ENCODE results near the gene SACS. TPM values are rescaled to one million over a fixed set of nuclear protein-coding genes. Genes with fewer than 3 reads are reported as not detected.
"Not testable (repeated sequence)": the region's sequence is repeated elsewhere in the genome, so short reads cannot be mapped to it uniquely, and the experiment has no call there.

Gene SACS
- total RNA-seq, 1 donor from 2014 or later, result 28.0 TPM

DNA sequence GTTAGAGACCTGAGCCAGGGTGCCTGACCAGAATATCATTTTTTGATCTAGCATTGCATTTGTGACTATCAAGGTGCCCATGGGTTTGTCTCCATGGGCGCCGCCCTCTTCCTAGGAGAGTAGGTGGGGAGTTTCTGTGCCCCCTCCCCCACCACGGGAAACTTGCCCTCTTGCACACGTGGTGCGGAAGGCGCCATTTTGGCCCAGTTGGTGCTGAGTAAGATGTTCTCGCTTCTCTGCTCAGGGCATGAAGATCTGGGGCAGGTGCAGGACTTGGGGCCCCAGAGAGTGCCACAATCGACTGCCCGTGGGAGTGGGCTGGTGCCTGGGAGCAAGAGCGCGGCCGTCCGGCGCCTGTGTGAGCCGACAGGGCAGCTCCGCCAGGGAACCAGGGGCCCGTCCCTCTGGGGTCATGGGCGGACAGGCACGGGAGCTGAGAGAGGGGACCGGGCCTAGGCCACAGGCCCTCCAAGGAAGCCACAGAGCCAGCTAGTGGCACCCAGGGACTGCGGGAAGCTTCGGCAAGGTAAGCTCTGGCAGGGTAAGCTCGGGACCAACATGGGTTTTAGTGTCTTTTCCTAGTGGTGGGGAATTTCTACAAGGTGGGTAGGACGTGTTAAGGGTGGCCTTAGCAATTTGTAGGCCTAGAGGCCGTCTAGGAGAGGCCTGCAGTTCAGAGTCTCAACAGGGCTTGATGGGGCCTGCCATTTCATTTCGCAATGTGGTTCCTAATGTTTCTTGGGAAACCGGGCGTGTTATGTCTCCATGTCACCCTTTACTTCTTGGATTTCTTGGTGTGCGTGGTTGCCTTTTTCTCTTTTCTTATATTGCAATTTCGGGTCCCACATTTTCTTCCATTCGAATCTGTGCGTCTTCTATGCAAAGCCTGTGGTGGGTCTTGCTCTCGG is 14.5 kb downstream of the SACS start:
- intact Hi-C loops (cut with micrococcal nuclease), result no loop called here

DNA sequence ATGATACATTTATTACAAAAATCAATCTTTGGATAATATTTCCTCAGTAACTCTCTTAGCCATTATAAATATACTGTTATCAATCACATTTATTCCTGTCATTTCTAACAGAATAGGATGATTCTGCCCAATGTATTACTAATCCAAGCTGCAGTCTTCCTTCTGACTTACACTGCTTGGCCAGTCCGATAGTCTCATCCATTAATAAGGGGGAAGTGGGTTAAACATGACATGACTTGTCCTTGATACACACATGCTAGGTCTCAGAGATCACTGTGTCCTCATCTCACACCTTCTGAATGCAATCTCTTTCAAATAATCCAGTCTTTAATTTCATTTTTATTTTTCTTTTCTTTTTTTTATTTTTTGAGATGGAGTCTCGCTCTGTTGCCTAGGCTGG is 18.8 kb downstream of the SACS start:
- intact Hi-C loops (cut with micrococcal nuclease), result no loop called here

DNA sequence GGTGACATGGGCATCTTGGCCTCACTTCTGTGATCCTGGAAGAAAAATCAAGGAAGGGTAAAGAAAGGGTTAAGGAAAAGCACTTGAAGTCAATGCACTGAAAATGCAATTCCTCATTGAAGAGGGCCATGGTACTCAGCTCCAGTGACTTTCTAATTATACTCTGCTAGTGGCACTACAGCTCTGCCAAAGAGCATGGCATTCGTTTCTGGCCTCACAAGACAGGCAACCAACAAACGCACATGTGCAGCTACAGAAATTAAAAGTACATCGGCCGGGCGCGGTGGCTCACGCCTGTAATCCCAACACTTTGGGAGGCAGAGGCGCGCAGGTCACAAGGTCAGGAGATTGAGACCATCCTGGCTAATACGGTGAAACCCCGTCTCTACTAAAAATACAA is 21.8 kb downstream of the SACS start:
- intact Hi-C loops (cut with micrococcal nuclease), result no loop called here

DNA sequence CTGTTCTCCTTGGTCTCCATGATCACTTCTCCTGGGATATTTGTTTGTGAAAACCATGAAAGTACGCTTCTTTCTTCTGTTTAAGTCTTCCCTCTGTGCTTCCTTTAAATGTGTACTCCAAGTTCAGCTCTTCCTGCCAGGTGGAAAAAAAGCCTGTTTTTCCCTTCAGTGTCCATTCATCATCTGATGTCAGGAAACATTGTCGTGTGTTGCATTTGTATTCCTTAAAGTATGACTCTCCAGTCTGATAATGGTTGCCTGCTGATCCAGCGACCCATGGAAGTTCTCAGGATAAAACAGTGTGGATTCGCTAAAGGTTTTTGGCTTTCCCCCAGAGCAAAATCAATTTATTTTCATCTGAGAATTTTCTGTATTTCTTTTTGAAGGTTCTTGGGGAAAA is 22.3 kb downstream of the SACS start:
- intact Hi-C loops (cut with micrococcal nuclease), result no loop called here

DNA sequence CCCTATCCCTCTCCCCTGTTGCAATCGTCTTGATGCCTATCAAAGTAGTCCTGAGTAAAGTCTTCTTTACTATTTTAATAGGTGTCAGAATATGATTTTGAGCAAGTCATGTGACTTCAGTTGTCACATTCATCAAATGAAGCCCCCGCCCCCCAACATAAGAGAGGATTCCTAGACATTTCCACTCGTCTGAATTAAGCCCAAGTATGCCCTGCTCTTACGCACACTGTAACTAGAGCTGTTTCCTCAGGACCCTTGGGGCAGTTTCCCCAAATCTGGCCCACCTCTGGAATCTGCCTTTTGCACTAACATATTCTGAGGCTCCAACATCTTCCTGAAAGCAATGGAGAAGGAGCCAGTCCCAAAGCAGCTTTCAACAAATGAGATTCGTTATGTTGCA is 25.5 kb downstream of the SACS start:
- intact Hi-C loops (cut with micrococcal nuclease), result no loop called here

DNA sequence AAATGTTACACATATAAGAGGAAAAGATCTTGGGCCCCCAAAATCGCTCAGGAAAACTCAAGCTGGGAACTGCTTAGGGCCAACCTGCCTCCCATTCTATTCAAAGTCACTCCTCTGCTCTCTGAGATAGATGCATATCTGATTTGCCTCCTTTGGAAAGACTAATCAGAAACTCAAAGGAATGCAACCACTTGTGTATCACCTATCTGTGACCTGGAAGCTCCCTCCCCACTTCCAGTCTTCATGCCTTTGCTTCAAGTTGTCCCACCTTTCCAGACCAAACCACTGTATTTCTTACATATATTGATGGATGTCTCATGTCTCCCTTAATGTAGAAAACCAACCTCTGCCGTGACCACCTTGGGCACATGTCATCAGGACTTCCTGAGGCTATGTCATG is 32.3 kb downstream of the SACS start:
- intact Hi-C loops (cut with micrococcal nuclease), result not testable (repeated sequence)

DNA sequence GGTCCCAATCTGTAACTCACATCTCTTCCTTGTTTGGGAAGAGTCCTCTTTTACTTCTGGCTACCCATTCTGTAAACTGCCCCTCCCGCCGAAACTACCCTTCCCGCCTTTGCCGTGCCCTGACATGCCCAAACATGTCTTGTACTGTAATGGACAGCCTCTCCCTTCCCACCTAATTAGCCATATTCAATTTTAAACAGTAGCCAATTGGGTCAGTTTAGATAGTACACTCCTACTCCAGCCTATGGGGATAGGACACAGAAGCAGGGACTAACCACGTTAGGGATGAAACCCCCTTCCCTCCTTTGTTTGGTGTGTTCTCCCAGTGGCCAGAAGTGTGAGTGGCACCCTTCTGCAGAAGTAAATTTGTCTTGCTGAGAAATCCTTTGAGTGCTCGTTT is 34.2 kb downstream of the SACS start:
- intact Hi-C loops (cut with micrococcal nuclease), result no loop called here

DNA sequence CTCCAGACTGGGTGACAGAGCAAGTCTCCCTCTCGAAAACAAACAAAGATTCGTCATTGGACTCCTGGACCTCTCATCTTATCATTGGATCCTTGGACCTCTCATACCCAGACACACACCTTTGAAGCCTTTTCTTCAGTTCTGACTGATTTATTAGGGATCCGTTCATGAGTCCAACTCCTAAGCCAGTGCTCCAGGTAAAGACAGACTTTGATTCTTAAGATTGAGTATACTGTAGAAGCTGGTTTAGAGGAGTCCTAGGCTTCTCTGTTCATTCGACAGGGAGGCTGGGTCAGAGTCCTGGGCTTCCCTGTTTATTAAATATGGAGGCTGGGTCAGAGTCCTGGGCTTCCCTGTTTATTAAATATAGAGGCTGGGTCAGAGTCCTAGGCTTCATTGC is 38.7 kb downstream of the SACS start:
- intact Hi-C loops (cut with micrococcal nuclease), result no loop called here

DNA sequence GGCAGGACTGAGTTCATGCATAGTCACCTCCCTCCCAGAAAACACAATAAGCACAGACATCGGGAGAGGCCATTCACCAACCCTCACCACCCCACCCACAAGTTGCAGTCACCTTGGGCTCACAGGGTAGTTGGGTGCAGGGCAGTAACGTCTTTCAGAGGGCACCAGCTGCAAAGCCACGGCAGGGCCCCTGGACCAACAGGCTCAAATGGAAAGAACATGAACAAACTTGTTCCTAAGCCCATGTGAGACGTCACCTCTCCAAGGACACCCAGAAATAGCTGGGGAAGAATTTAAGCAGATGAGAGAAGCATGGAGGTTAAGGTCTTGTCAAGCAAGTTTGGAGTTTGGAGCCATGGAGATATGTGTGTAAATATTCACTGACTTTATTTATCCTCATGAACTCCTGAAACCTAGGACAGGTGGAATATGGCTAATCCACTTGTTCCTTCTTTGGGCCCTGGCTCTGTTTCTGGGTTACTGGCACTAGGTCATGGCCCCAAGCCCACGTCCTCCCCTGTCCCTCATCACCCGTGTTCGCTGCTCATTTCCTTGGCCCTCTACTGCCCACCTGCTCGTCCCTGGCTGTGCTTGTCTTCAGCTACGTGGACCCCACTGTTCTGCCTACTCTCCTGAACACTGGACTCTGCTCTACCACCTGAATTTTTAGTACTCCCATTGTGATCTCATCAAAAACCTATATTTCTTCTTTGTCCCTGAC is 40.4 kb downstream of the SACS start:
- intact Hi-C loops (cut with micrococcal nuclease), result no loop called here

DNA sequence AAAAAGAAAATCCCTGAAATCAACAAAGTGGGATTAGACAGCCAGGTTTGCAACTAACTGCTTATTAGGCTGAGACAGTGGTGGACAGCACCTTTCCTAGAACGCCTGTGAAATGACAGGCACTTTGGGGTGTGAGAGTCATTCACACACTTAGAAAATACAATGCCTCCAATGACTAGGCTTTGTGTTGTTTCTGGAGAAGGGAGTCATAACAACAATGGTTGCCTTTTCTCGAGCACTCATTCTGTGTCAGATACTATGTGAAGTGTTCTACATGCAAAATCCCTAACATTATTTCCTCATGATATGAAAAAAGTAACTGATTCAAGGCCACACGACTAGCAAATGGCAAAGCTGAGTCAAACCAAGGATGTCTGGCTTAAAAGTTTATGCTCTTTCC is 41.2 kb downstream of the SACS start:
- intact Hi-C loops (cut with micrococcal nuclease), result no loop called here

DNA sequence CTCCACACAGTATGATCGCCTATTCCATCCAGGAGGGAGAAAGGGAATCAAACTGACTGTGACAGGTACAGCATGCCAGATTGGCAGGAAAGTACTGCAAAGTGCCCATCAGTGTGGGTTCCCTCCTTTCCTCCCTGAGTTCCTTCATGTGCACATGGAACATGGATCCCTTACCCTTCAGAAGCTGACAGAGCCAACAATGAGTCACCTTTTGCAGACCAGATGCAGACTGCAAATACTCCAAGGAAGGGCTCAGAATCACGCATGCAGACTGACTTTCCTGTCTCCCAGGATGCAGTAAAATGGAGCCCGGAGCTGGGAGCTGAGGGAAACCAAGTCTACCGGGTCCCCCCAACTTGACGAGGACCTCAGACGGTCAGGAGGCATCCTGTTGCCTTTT is 41.8 kb downstream of the SACS start:
- intact Hi-C loops (cut with micrococcal nuclease), result no loop called here

DNA sequence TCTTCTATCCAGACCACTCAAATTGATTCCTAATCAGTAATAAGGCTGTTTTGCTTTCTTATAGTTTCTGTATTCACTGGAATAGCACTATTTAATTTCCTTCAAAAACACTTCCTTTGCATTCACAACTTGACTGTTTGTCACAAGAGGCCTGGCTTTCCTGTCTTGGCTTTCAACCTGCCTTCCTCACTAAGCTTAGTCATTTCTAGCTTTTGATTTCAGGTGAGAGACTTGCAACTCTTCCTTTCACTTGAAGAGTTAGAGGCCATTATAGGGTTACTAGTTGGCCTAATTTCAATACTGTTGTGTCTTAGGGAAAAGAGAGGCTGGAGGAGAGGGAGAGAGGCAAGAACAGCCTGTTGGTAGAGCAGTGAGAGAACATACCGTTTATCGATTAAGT is 47.0 kb downstream of the SACS start:
- intact Hi-C loops (cut with micrococcal nuclease), result no loop called here

DNA sequence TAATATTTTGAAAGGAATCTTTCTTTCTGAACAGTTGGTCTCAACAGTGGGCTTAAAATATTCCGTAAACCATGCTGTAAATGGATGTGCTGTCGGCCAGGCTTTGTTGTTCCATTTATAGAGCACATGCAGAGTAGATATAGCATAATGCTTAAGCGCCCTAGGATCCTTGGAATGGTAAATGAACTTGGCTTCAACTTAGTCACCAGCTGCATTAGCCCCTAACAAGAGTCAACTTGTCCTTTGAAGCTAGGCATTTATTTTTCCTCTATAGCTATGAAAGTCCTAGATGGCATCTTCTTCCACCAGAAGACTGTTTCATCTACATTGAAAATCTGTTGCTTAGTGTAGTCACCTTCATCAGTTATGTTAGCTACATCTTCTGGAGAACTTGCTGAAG is 47.6 kb downstream of the SACS start:
- intact Hi-C loops (cut with micrococcal nuclease), result no loop called here

DNA sequence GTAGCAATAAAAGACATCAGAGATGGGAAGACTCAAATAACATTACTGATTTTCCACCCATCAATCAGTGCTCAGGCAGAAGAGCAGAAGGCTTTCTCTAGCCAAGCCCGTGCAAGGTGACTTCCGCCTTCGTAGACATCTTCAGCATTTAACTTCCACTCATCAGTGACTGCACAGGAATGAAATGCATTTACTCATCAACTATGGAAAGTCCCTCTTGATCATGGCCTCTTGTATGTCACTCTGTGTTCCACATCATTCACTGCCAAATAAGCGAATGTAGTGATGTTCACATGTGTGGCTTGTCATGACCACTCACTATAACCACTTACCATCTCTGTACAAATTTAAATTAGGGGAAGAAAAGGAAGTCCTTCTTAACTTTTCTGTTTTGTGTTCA is 49.4 kb downstream of the SACS start:
- intact Hi-C loops (cut with micrococcal nuclease), result no loop called here

DNA sequence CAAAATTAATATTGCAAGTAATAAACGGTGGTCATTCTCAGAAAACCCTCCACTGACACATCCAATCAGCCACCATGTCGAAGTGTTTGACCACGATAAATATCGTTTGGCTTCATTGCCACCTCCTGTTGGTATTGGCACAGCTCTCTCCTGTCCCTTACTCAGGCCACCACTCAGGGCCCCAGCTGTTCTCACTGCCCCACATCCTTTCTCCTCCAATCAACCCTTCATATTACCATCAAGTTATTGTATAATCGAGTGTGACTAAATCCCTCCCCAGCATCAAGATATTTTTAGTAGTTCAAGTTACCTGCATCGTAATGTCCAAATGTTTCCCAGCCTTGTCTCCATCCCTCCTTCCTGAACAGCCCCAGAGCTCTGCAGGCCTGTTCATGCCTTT is 50.4 kb downstream of the SACS start:
- intact Hi-C loops (cut with micrococcal nuclease), result no loop called here

DNA sequence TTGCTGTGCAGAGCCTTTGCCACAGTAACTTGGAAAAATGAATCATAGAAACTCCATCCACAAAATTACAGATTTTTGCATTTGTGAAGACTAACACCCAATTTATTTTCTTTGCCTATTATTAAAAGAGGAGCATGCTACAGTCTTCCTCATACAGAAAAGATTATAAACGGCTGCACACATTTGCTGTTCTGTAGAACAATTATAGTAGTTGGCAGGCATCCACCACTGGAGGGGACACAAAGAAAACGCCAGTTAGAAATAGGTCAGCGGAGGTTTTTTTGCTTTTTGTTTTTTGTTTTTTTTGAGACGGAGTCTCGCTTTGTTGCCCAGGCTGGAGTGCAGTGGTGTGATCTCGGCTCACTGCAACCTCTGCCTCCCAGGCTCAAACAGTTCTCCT is 51.6 kb downstream of the SACS start:
- intact Hi-C loops (cut with micrococcal nuclease), result no loop called here

DNA sequence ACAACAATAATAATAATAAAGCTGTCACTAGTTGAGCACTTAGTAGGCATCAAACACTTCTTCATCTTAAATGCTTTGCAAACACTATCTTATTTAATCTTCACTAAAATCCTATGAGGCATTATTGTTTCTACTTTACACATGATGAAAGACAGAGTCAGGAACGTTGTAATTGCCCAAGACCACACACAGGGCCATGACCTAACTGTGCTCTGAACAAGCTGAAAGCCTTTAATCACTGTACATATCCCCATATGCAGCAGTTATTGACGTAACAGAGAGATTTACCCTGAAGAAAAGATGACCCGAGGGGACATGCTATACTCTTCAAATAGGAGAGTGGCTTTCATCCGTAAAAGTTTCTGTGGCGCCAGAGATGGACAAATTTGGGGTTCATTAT is 53.0 kb downstream of the SACS start:
- intact Hi-C loops (cut with micrococcal nuclease), result no loop called here

DNA sequence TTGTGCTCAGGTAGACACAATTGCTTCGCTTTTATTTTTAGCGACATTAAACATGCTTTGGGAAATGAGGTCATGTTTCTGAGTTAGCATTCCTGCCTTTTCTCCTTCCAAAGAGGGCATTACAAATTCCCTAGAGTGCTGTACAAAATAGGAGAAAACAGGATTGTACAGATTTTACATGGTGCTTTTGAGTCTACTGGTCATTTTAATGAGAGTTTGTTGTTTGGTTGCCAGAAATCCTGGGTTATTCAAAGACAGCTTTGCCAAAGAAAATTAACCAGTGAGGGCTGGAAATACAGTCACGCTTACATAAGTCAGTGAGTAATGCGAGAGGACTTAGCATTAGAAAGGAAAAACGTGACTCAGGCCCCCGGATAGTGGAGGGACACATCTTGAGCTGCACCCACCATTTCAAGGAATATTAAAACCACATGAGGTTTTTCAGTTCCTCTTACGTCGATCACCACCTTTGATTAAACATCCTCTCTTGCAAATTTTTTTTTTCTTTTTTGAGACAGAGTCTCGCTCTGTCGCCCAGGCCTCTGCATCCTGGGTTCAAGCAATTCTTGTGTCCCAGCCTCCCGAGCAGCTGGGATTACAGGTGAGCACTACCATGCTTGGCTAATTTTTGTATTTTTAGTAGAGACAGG is 55.4 kb downstream of the SACS start:
- intact Hi-C loops (cut with micrococcal nuclease), result loop anchor here (5.0 to 10.0 kb wide), 4 partner anchors 874 to 1907 kb away; partner anchors contain the start of genes MICU2 and MTMR6

DNA sequence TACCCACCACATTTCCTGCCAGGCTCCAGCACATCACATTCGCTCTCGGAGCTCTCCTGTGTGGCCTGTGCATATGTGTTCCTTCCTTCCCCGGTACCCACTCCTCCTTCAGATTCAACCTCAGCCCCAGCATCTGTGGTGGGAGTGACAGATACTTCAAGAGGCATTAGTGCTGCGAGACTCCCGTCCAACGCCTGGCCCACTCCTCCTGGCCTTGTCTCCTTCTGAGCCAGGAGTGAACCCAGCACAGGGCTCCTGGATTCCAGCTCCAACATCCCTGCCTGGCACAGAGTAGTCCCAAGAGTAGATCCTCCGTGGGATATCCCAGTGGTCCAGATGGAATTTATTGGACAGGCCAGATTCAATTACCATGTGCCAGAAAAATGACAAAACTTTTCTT is 55.9 kb downstream of the SACS start:
- intact Hi-C loops (cut with micrococcal nuclease), result loop anchor here (5.0 to 10.0 kb wide), 4 partner anchors 875 to 1907 kb away; partner anchors contain the start of genes MICU2 and MTMR6

DNA sequence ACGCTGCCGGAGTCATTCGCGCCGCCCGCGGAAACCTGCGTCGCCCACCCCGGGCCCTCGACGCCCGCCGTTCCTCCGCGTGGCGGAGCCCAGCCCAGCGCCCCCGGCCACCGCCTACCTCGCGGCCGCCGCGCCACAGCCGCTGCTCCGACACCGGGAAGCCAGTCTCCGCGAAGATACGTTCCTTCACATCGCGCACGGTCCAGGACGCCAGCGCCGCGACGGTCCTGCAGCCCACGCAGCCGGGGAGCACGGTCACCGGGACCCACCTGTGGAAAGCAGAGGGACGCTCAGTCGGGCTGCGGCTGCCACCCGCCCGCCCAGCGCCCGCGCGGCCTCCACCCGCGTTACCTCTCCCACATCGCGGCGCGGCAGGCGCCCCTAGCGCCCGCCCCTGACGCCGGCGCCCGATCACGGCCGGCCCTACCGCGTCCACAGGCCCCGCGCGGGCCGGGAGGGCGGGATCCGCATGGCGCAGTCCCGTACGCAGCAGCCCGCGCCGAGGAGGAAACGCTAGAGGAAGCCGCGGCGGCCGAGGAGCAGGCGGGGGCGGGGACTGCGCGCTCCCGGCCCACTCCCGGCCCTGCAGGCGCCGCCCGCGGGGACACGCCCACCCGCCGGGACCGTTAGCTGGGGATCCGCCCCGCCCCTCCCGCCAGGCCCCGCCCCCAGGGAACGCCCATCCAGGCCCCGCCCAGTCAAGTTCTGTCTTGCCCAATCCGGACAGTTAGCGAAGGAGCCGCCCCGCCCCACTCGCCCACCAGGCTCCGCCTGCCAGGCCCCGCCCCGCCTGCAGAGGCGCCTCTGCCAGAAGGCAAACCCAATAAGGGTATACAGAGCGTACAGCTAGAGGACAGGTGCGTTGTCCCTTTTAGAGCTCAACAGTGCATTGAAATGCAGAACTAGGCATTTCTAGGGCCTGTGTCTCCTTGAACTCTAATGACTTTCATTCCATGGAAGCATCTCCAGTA is 58.2 kb downstream of the SACS start:
- intact Hi-C loops (cut with micrococcal nuclease), result loop anchor here (1.0 to 10.0 kb wide), 9 partner anchors 54 to 1910 kb away; partner anchors contain the start of genes MICU2, MIPEP, MTMR6 and SPATA13

Measured in T-helper 2 cell treated with Interferon-gamma antibody and Interleukin-4, amounts not matched to agents 100 ng/mL and 5 ng/mL, for 36 hours (primary cell).